Esophagus squamous epithelium (tissue), 5 donors: Measurements from ENCODE around the gene TMEM190. TPM values are rescaled to one million over a fixed set of nuclear protein-coding genes. Genes with fewer than 3 reads are reported as not detected.

Experiments used
- DNase-seq: peaks from one replicate; lab custom pipeline; 2025; lab: John Stamatoyannopoulos, UW
- H3K27ac ChIP-seq, 4 donors: fragments of 200-600 bp; sonication (generic); one replicate each; pipeline ENCODE4 v1.5.1; 2016 to 2019; ENCODE audit warnings: mild to moderate bottlenecking in 1 of 4
- H3K27me3 ChIP-seq, 4 donors: fragments of 200-600 bp; sonication (generic); 1 replicate in 3 of 4; 2 replicates in 1 of 4; pipeline versions ENCODE4 v1.5.1 to v1.6.0; 2017 to 2021; ENCODE audit warnings: antibody characterized with exemption in 1 of 4
- H3K36me3 ChIP-seq, 3 donors: fragments of 200-600 bp; sonication (generic); one replicate each; pipeline ENCODE4 v1.5.1; 2016 to 2019
- H3K4me1 ChIP-seq, 3 donors: fragments of 200-600 bp; sonication (generic); one replicate each; pipeline ENCODE4 v1.5.1; 2017 to 2019
- H3K4me3 ChIP-seq, 4 donors: fragments of 200-600 bp; sonication (generic); 1 replicate in 3 of 4; 2 replicates in 1 of 4; pipeline ENCODE4 v1.5.1; 2016 to 2019; ENCODE audit warnings: mild to moderate bottlenecking in 2 of 4, moderate library complexity in 1 of 4
- H3K9me3 ChIP-seq, 3 donors: fragments of 200-600 bp; sonication (generic); one replicate each; pipeline ENCODE4 v1.5.1; 2016 to 2019
- POLR2A ChIP-seq, 4 donors: fragments of 450-650 bp; IDR thresholded peaks; one replicate each; pipeline ENCODE4 v1.6.1; 2017; ENCODE audit warnings: antibody characterized with exemption in 4 of 4, mild to moderate bottlenecking in 4 of 4, moderate library complexity in 3 of 4
- WGBS, 2 donors: methylation state at CpG; one replicate each; pipeline ENCODE4 v1.1.5; 2018; 5-methylcytosine and 5-hydroxymethylcytosine counted together
- intact Hi-C: fragments of 100-400 bp; cut with DNase I; formaldehyde crosslinking; loops from one replicate; pipeline ENCODE4 v1.15.0; 2022
- total RNA-seq, 4 donors: library from RNA; depleted of rRNA; stranded (reverse); fragments of >200 nt; gene quantifications; one replicate each; pipeline ENCODE4 v1.1.0, GENCODE V29; 2016
- TF ChIP-seq, protein P1 (sequence below), 6 experiments: fragments of 450-650 bp in 4 of 6; fragments of 200-600 bp in 2 of 6; sonication (generic) in 2 of 6; IDR thresholded peaks; one replicate each; pipeline ENCODE4 v1.5.1; 2016 to 2019; ENCODE audit warnings: antibody characterized with exemption in 6 of 6, mild to moderate bottlenecking in 4 of 6, moderate library complexity in 4 of 6
- donor health status: DM: yes; HTN: yes; CAD: no.

TMEM190 gene
- total RNA-seq, 4 donors from 2014 or later, result not detected

DNA sequence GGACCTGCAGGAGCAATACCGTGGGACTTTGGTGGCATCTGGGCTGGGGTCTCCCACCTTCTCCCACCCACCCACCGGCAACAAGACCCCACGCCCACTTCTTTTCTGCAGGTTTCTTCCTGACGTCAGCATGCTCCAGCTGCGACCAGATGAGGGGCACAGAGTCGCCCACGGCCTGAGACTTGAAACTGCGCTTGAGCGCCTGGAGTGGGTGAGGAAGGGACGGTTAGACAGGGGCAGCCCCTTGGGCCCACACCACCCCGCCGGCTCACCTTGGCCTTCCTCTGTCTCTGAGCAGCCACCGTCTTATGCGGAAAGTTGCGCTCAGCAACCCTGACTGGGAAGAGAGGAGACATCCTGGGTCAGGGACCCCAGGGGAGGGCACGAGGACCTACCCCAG, 15.7 kb upstream of the TMEM190 start:
- Histone ChIP-seq H3K9me3 (no peaks in the 10 kb centered on the region), H3K27me3 (peaks cover 0 to 76% (median 0%) of the 10 kb centered on the region in 4 donors), H3K4me3 (no peak overlapping the region), H3K4me1 (peaks cover 0 to under 1% (median 0%) of the 10 kb centered on the region in 3 donors), H3K27ac (no peak overlapping the region), H3K36me3 (no peaks in the 10 kb centered on the region)
- 74 to 80% methylated on average over 2 to 6 of the region's 16 CpGs for WGBS, 2 donors
- DNase-seq, result no peak
- intact Hi-C loops, result no loop called here
- TF ChIP-seq, protein P1, sequence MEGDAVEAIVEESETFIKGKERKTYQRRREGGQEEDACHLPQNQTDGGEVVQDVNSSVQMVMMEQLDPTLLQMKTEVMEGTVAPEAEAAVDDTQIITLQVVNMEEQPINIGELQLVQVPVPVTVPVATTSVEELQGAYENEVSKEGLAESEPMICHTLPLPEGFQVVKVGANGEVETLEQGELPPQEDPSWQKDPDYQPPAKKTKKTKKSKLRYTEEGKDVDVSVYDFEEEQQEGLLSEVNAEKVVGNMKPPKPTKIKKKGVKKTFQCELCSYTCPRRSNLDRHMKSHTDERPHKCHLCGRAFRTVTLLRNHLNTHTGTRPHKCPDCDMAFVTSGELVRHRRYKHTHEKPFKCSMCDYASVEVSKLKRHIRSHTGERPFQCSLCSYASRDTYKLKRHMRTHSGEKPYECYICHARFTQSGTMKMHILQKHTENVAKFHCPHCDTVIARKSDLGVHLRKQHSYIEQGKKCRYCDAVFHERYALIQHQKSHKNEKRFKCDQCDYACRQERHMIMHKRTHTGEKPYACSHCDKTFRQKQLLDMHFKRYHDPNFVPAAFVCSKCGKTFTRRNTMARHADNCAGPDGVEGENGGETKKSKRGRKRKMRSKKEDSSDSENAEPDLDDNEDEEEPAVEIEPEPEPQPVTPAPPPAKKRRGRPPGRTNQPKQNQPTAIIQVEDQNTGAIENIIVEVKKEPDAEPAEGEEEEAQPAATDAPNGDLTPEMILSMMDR (IDR thresholded peaks at IDR 0.05), result no peak
- no peak for TF ChIP-seq POLR2A (IDR thresholded peaks at IDR 0.05)

DNA sequence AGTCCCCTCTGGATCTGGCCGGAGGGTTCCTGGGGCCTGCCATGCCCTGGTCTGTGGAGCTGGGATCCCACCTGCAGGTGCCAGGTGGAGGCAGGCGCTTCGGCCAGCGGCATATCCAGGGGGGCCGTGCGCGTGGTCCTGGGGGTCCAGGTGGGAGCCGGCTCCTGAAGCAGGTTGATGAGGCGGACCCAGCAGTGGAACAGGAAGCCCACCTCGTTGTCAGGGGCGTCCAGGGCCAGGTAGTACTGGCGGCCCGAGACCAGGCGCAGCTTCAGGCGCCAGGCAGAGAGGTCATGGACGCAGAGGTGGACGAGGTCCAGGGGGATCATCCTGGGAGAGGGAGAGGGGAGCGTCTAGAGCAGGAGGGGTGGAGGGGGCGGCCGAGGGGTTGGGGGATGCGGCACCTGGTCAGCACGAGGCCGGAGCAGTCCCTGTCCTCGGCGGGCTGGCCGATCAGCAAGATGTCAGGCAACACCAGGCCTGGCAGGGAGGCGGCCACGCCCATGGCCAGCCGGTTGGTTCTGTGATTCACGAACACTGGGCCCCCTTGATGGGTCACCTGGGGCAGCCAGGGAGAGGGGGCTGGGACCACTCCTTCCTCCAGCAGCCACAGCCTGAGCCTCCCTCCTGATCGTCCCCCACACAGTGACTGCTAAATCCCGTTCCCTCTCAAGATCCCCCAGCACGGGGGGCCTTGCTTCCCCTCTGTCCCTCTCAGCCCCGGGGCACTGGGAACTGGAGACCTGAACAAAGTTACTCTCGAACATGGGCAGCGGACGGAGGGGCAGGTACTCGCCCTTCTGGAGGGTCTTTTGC, 14.2 kb upstream of the TMEM190 start:
- DNase-seq, result no peak
- no peaks in the 10 kb centered on the region for H3K9me3 ChIP-seq
- H3K4me1 ChIP-seq, result no peaks in the 10 kb centered on the region
- WGBS, 2 donors, result 66 to 84% methylated on average over 8 to 11 of the region's 38 CpGs
- no peaks in the 10 kb centered on the region for H3K36me3 ChIP-seq
- H3K27ac ChIP-seq, result no peak overlapping the region
- H3K4me3 ChIP-seq, result no peak overlapping the region
- TF ChIP-seq POLR2A (IDR thresholded peaks at IDR 0.05), result no peak
- TF ChIP-seq, protein P1 (IDR thresholded peaks at IDR 0.05), result no peak
- peaks cover 0 to 74% (median 0%) of the 10 kb centered on the region in 4 donors for H3K27me3 ChIP-seq
- intact Hi-C loops, result no loop called here

DNA sequence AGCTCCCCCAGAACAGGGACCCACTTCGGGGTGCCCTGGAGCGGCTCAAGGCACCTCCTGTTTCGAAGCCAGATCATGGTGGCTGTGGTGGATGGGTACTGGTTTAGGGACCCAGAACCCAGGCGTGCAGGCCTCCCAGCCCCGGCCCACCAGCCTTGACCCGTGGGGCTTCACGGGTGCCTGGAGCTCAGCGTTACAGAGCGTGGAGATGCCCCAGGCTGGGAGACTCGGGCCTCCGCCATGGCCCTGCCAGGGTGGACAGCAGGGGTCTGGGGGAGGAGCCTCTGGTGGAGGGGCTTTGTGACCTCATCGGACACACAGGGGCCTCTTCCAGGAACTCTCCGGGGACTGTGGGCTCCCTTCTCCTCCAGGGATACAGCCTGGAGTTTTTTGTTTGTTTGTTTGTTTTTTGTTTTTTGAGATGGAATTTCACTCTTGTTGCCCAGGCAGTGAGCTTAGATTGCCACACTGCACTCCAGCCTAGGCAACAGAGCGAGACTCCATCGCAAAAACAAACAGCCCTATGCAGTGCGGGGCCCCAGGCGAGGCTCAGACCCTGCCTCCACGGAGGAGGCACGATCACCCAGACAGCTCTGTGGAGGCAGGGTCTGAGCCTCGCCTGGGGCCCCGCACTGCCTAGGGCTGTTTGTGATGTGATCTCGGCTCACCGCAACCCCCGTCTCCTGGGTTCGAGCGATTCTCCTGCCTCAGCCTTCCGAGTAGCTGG, 13.5 kb upstream of the TMEM190 start, which contains the start of gene GARIN5B:
Gene GARIN5B, minus strand, starts transcription at position 271 of the 727 bp plus-strand sequence. Its CDS starts 194 bp downstream, at position 77.
- no peaks in the 10 kb centered on the region for H3K4me1 ChIP-seq
- TF ChIP-seq POLR2A (IDR thresholded peaks at IDR 0.05), result no peak
- TF ChIP-seq, protein P1 (IDR thresholded peaks at IDR 0.05), result no peak
- H3K27ac ChIP-seq, result no peak within 1 kb of the TSS
- no peak within 1 kb of the TSS for H3K4me3 ChIP-seq
- H3K27me3 ChIP-seq, result peaks cover 0 to 77% (median 2%) of the 10 kb centered on the region in 4 donors
- 76 to 82% methylated on average over 12 to 19 of the region's 27 CpGs for WGBS, 2 donors
- no peak for DNase-seq
- H3K9me3 ChIP-seq, result no peaks in the 10 kb centered on the region
- intact Hi-C loops, result no loop called here
- no peaks in the 10 kb centered on the region for H3K36me3 ChIP-seq

DNA sequence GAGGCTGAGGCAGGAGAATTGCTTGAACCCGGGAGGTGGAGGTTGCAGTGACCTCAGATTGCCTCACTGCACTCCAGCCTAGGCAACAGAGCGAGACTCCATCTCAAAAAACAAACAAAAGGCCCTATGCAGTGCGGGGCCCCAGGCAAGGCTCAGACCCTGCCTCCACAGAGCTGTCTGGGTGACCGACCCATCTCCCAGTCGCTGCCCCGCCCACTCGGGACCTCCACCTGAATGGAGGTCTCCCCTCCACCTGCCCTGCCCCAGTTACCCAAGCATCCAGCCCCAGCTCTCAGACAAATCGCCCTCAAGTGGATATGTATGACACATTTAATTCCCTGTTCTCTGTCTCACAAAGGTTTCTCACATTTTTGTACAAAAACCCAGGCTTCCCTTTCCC, 11.4 kb upstream of the TMEM190 start:
- Histone ChIP-seq H3K36me3 (no peaks in the 10 kb centered on the region), H3K27me3 (peaks cover 13 to 88% (median 15%) of the 10 kb centered on the region in 4 donors), H3K27ac (no peak overlapping the region), H3K9me3 (no peaks in the 10 kb centered on the region), H3K4me1 (peaks cover 10 to 20% (median 17%) of the 10 kb centered on the region in 3 donors), H3K4me3 (no peak overlapping the region)
- WGBS, 2 donors, result 74 to 88% methylated on average over 7 to 8 of the region's 8 CpGs
- TF ChIP-seq POLR2A (IDR thresholded peaks at IDR 0.05), result no peak
- TF ChIP-seq, protein P1 (IDR thresholded peaks at IDR 0.05), result no peak
- no peak for DNase-seq
- intact Hi-C loops, result no loop called here

DNA sequence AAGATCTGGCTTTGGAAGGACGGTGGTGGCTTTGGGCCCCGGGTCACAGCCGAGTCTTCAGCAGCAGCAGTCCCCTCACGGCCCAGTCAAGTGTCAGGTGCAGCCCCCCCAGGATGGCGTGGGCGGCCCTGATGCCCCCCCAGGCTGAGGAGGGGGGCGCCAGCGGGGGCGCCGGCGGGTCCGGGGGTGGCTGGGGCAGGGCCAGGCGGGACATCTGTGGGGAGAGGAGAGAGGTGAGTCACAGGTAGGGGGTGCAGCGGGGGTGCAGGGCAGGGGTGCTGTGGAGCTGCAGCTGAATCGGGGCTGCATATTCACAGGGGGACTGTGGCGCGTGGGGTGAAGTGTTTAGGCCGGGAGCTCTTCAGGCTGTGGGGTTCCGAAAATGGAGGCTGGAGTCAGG, 10.7 kb upstream of the TMEM190 start:
- Histone ChIP-seq H3K36me3 (no peaks in the 10 kb centered on the region), H3K27me3 (peaks cover 17 to 90% (median 20%) of the 10 kb centered on the region in 4 donors), H3K4me3 (no peak overlapping the region), H3K27ac (no peak overlapping the region), H3K4me1 (peaks cover 14 to 25% (median 20%) of the 10 kb centered on the region in 3 donors), H3K9me3 (no peaks in the 10 kb centered on the region)
- intact Hi-C loops, result no loop called here
- TF ChIP-seq POLR2A (IDR thresholded peaks at IDR 0.05), result no peak
- TF ChIP-seq, protein P1 (IDR thresholded peaks at IDR 0.05), result no peak
- WGBS, 2 donors, result 76 to 78% methylated on average over 10 to 11 of the region's 19 CpGs
- no peak for DNase-seq
